WTC11 (cell line): ENCODE data around the gene CTNNA2. TPM values are rescaled to one million over a fixed set of nuclear protein-coding genes. Genes with fewer than 3 reads are reported as not detected.
A peak's percentile ranks its signal among the peaks of the same experiment; 100 is the strongest.

Experiments
- ATAC-seq: fragments of 200-7000 bp; cut with Tn5 transposase; 2 replicates; pipeline ENCODE4 v1.10.0; 2021; ENCODE audit warnings: mild to moderate bottlenecking, moderate library complexity
- CTCF ChIA-PET: fragments of 300-600 bp; sonication (Branson Sonifier 250); formaldehyde crosslinking; loops from one replicate; lab custom pipeline; 2021; ENCODE audit warnings: antibody characterized with exemption; lab: Charles Lee
- POLR2A ChIA-PET: fragments of 350-600 bp; sonication (Branson Sonifier 250); formaldehyde crosslinking; loops from one replicate; lab custom pipeline; 2021; ENCODE audit warnings: antibody characterized with exemption; lab: Charles Lee
- DNase-seq: peaks from one replicate; pipeline ENCODE4 v3.0.0; 2021; ENCODE audit warnings: low spot score
- H3K27ac Mint-ChIP-seq: 2 replicates; pipeline ENCODE4 v1.8.0; 2021; ENCODE audit warnings: mixed read lengths
- H3K27me3 Mint-ChIP-seq: 2 replicates; pipeline ENCODE4 v1.8.0; 2021; ENCODE audit warnings: low read depth, mild to moderate bottlenecking, moderate library complexity, mixed read lengths
- H3K36me3 Mint-ChIP-seq: 2 replicates; pipeline ENCODE4 v1.8.0; 2021; ENCODE audit warnings: mixed read lengths
- H3K4me1 Mint-ChIP-seq: 2 replicates; pipeline ENCODE4 v1.8.0; 2022; ENCODE audit warnings: mixed read lengths
- H3K4me3 Mint-ChIP-seq: 2 replicates; pipeline ENCODE4 v1.8.0; 2021; ENCODE audit warnings: mild to moderate bottlenecking, moderate library complexity, mixed read lengths
- H3K9me3 Mint-ChIP-seq: 2 replicates; pipeline ENCODE4 v1.8.0; 2021; ENCODE audit warnings: mixed read lengths
- CREM ChIP-seq: sonication (generic); formaldehyde crosslinking; IDR thresholded peaks from 2 replicates; pipeline ENCODE4 v1.8.1; 2022; ENCODE audit warnings: mild to moderate bottlenecking, missing genetic modification reagents, moderate library complexity
- ESRRA ChIP-seq: sonication (generic); formaldehyde crosslinking; IDR thresholded peaks from 2 replicates; pipeline ENCODE4 v1.8.1; 2022; ENCODE audit warnings: mild to moderate bottlenecking, missing genetic modification reagents, borderline replicate concordance
- MYBL2 ChIP-seq: sonication (generic); formaldehyde crosslinking; IDR thresholded peaks from 2 replicates; pipeline ENCODE4 v1.8.1; 2023; ENCODE audit warnings: mild to moderate bottlenecking, moderate library complexity, missing genetic modification reagents
- NFATC4 ChIP-seq: fragments of 250-450 bp; sonication (Bioruptor Pico); IDR thresholded peaks from 2 replicates; pipeline ENCODE4 v1.9.0; 2021; ENCODE audit warnings: mild to moderate bottlenecking
- NFYB ChIP-seq: sonication (generic); formaldehyde crosslinking; conservative IDR thresholded peaks from 2 replicates; pipeline ENCODE4 v1.8.0; 2022; ENCODE audit warnings: low read depth, missing genetic modification reagents
- SMAD3 ChIP-seq: sonication (generic); formaldehyde crosslinking; IDR thresholded peaks from 2 replicates; pipeline ENCODE4 v1.8.0; 2022; ENCODE audit warnings: missing genetic modification reagents, mild to moderate bottlenecking, borderline replicate concordance
- SOX15 ChIP-seq: fragments of 250-450 bp; sonication (Bioruptor Pico); IDR thresholded peaks from 2 replicates; pipeline ENCODE4 v1.9.0; 2021; ENCODE audit warnings: mild to moderate bottlenecking
- total RNA-seq: library from RNA; stranded (reverse); gene quantifications from 3 replicates; pipeline ENCODE4 v1.2.3, GENCODE V29; 2021
- TF ChIP-seq, protein P1 (sequence below): sonication (generic); formaldehyde crosslinking; IDR thresholded peaks from 2 replicates; pipeline ENCODE4 v1.8.1; 2023; ENCODE audit warnings: mild to moderate bottlenecking, missing genetic modification reagents
- TF ChIP-seq, protein P2 (sequence below): fragments of 250-450 bp; sonication (Bioruptor Pico); conservative IDR thresholded peaks from 2 replicates; pipeline ENCODE4 v1.9.0; 2021; ENCODE audit warnings: mild to moderate bottlenecking
- TF ChIP-seq, protein P3 (sequence below): fragments of 250-450 bp; sonication (Bioruptor Pico); IDR thresholded peaks from 2 replicates; pipeline ENCODE4 v1.9.0; 2021; ENCODE audit warnings: mild to moderate bottlenecking
- TF ChIP-seq, protein P4 (sequence below): sonication (generic); formaldehyde crosslinking; IDR thresholded peaks from 2 replicates; pipeline ENCODE4 v1.8.1; 2022; ENCODE audit warnings: low read depth, mild to moderate bottlenecking, moderate library complexity, missing genetic modification reagents, borderline replicate concordance
- TF ChIP-seq, protein P5 (sequence below): sonication (generic); formaldehyde crosslinking; IDR thresholded peaks from 2 replicates; pipeline ENCODE4 v1.8.1; 2022; ENCODE audit warnings: mild to moderate bottlenecking, missing genetic modification reagents, moderate library complexity, borderline replicate concordance
- TF ChIP-seq, protein P6 (sequence below): sonication (generic); formaldehyde crosslinking; IDR thresholded peaks from 2 replicates; pipeline ENCODE4 v1.8.1; 2022; ENCODE audit warnings: low read depth, missing genetic modification reagents, borderline replicate concordance

Gene CTNNA2
- total RNA-seq, 1 experiment from 2014 or later = 3.8 TPM

DNA sequence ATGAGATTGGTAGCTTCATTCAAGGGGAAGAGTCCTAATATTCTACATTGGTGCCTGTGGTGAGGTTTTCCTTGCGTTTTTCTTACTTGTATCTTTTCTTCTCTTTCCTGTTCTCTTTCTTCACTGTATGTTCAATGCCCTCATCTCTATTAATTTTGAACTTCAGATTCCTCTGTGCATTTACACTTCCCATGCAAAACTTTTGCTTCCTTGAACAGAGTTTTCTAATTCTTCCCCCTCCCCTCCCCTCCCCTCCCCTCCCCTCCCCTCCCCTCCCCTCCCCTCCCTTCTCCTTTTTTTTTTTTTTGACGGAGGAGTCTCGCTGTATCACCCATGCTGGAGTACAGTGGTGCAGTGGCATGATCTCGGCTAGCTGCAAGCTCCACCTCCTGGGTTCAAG is 403.4 kb downstream of the CTNNA2 start (continued):
- TF ChIP-seq, protein P1, sequence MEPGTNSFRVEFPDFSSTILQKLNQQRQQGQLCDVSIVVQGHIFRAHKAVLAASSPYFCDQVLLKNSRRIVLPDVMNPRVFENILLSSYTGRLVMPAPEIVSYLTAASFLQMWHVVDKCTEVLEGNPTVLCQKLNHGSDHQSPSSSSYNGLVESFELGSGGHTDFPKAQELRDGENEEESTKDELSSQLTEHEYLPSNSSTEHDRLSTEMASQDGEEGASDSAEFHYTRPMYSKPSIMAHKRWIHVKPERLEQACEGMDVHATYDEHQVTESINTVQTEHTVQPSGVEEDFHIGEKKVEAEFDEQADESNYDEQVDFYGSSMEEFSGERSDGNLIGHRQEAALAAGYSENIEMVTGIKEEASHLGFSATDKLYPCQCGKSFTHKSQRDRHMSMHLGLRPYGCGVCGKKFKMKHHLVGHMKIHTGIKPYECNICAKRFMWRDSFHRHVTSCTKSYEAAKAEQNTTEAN (CRISPR knock-in tag) = no peak
- TF ChIP-seq, protein P2, sequence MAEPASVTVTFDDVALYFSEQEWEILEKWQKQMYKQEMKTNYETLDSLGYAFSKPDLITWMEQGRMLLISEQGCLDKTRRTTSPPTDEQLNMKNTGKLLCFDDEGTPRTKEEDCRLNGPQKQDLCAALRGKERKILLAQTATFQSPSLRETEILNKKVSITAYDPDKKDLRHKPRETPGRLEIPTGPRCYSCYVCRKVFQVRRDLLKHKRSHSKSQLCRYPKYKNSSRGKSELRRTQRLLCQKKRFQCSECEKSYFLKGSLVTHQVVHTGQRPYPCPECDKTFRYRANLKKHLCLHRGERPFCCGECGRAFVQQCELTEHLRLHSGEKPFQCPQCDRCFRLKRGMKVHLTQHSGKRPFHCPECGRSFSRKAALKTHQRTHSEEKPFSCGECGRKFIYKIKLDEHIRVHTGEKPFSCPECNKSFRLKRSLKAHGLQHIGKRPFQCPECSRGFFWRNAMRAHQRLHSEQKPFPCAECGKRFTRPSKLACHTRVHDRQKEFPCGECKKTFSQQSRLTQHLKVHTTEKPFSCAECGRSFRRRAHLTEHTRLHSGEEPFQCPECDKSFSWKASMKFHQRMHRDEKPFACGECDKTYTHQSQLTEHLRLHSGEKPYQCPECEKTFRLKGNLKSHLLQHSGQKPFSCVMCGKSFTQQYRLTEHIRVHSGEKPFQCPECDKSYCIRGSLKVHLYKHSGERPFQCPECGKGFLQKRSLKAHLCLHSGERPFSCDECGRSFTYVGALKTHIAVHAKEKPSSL = no peak

DNA sequence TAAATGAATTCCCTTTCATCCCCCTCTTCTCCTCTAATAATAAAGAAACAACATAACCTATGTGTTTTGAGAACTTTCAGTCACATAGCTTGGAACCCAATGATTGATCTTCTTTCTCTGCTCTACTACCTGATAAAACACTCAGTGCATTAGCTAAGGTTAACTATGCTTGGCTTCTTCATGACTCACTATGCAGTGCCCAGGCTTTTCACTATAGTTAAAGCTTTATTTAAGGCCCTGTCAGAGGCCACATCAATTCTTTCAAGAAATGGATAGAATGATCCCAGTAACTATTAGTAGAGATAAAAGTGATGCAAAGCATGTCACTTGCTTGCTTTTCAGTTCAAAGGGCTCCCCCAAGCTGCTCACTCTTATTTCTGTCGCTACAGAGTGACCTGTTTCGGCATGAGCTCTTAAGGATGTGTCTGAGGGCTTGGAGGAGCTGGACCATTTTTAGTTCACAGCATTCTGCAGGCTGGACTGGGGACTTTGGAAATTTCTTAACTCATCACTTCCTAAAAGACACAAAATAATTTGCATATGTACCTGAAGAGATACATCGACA is 407.7 kb downstream of the CTNNA2 start:
- POLR2A ChIA-PET = no interaction called here
- CTCF ChIA-PET = interaction anchor here (1.0 to 1.8 kb wide), 2 partner anchors 10 to 16 kb away, joined by 4 to 8 read pairs; no protein-coding TSS in a partner anchor
- H3K27me3 Mint-ChIP-seq = no peaks in the 10 kb centered on the region
- H3K9me3 Mint-ChIP-seq = no peaks in the 10 kb centered on the region
- H3K4me1 Mint-ChIP-seq = peaks cover 28% of the 10 kb centered on the region
- H3K27ac Mint-ChIP-seq = no peak overlapping the region
- TF ChIP-seq SMAD3 (CRISPR knock-in tag) (no peak), MYBL2 (no peak), NFATC4 (CRISPR knock-in tag) (no peak), ESRRA (CRISPR knock-in tag) (no peak), CREM (CRISPR knock-in tag) (no peak), SOX15 (CRISPR knock-in tag) (no peak), NFYB (CRISPR knock-in tag) (no peak)
- TF ChIP-seq, protein P3, sequence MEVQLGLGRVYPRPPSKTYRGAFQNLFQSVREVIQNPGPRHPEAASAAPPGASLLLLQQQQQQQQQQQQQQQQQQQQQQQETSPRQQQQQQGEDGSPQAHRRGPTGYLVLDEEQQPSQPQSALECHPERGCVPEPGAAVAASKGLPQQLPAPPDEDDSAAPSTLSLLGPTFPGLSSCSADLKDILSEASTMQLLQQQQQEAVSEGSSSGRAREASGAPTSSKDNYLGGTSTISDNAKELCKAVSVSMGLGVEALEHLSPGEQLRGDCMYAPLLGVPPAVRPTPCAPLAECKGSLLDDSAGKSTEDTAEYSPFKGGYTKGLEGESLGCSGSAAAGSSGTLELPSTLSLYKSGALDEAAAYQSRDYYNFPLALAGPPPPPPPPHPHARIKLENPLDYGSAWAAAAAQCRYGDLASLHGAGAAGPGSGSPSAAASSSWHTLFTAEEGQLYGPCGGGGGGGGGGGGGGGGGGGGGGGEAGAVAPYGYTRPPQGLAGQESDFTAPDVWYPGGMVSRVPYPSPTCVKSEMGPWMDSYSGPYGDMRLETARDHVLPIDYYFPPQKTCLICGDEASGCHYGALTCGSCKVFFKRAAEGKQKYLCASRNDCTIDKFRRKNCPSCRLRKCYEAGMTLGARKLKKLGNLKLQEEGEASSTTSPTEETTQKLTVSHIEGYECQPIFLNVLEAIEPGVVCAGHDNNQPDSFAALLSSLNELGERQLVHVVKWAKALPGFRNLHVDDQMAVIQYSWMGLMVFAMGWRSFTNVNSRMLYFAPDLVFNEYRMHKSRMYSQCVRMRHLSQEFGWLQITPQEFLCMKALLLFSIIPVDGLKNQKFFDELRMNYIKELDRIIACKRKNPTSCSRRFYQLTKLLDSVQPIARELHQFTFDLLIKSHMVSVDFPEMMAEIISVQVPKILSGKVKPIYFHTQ (CRISPR knock-in tag) = no peak
- TF ChIP-seq, protein P4, sequence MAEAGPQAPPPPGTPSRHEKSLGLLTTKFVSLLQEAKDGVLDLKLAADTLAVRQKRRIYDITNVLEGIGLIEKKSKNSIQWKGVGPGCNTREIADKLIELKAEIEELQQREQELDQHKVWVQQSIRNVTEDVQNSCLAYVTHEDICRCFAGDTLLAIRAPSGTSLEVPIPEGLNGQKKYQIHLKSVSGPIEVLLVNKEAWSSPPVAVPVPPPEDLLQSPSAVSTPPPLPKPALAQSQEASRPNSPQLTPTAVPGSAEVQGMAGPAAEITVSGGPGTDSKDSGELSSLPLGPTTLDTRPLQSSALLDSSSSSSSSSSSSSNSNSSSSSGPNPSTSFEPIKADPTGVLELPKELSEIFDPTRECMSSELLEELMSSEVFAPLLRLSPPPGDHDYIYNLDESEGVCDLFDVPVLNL (CRISPR knock-in tag) = no peak
- TF ChIP-seq, protein P5, sequence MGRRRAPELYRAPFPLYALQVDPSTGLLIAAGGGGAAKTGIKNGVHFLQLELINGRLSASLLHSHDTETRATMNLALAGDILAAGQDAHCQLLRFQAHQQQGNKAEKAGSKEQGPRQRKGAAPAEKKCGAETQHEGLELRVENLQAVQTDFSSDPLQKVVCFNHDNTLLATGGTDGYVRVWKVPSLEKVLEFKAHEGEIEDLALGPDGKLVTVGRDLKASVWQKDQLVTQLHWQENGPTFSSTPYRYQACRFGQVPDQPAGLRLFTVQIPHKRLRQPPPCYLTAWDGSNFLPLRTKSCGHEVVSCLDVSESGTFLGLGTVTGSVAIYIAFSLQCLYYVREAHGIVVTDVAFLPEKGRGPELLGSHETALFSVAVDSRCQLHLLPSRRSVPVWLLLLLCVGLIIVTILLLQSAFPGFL (CRISPR knock-in tag) = no peak
- TF ChIP-seq, protein P6, sequence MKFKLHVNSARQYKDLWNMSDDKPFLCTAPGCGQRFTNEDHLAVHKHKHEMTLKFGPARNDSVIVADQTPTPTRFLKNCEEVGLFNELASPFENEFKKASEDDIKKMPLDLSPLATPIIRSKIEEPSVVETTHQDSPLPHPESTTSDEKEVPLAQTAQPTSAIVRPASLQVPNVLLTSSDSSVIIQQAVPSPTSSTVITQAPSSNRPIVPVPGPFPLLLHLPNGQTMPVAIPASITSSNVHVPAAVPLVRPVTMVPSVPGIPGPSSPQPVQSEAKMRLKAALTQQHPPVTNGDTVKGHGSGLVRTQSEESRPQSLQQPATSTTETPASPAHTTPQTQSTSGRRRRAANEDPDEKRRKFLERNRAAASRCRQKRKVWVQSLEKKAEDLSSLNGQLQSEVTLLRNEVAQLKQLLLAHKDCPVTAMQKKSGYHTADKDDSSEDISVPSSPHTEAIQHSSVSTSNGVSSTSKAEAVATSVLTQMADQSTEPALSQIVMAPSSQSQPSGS (CRISPR knock-in tag) = no peak
- TF ChIP-seq, all 79 proteins: peak for 0
- DNase-seq (no peak), ATAC-seq (peak; percentile 22; the same call in 1 of the 2 replicates)
- no peak overlapping the region for H3K4me3 Mint-ChIP-seq
- no peaks in the 10 kb centered on the region for H3K36me3 Mint-ChIP-seq
